Measurements from ENCODE around the gene RAPH1.
A peak's percentile ranks its signal among the peaks of the same experiment; 100 is the strongest.
"Not testable (repeated sequence)": the region's sequence is repeated elsewhere in the genome, so short reads cannot be mapped to it uniquely, and the experiment has no call there.

The RAPH1 gene

DNA sequence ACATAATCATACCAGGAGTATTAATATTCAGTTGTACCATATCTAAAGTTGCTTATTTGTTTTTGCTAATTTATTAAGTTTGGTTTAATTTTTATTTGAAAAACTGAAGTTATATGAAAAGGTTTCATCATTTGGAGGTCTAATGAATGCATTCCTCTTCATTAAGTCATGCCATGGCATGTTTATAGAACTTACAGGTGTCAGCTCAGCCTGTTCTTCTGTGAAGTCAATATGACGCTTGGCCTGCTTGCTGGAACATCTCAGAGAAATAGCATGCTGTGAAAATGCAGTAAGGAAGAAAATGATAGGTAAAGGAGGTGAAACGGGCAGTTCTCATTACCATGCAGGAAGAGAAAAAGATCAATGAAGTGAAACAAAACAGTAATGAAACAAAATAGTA, 58.2 kb downstream of the RAPH1 start:
- no peak for DNase-seq

- no peak for DNase-seq
These were observed 63.8 kb downstream of the RAPH1 start for GRCh38 chr2:203471323-203471722.

GRCh38 chr2:203470371-203470770, 64.7 kb downstream of the RAPH1 start:
- no peak for DNase-seq

GRCh38 chr2:203469546-203469945, 65.6 kb downstream of the RAPH1 start:
- no peak for DNase-seq

- DNase-seq = no peak
These were observed 71.8 kb downstream of the RAPH1 start for GRCh38 chr2:203463266-203463678.

DNA sequence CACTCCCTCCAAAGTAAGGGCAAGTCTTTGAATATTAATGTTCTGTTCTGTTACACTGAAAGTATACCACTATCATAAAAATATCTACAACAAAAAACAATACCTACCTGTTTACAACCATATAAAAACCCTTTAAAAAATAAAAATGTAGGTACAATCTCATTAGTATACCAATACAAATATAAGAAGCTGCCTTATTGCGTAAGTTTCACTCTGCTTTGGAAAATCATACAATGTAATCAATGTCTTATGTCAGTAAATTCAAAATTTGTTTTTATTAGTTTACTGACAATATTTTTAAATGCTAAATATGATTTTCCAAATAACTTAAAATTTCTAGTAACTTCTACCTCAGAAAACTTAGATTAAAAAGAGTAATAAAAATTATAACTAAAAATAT, 72.8 kb downstream of the RAPH1 start:
- no peak for DNase-seq

- no peak for DNase-seq
These were observed 73.4 kb downstream of the RAPH1 start for GRCh38 chr2:203461746-203462145.

- no peak for DNase-seq
These were observed 79.9 kb downstream of the RAPH1 start for GRCh38 chr2:203455209-203455608.

DNA sequence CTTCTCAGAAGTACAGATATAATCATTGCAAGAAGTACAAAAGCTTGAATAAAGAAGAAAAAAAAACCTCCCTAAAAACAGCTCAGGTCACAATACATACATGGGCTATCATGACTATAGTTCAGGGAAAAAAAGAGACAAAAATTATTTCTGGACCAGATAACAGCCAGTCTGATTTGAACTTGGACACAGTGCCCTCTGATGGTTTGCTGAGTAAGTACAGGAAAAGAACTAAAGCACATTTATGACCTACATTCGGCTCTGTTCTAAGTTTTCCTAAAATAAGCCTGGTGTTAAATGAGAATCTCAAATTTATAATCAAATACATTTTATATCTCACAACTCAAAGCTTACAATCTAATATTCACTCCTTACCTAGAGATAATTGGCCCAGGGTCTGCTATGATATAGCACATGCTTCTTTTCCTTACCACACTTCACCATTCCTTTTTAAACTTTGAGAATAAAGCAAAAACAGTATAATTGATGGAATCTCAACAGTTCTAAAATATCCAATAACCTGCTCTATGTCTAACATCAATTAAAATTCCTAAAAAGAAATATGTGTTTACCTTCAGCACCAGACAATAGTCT, 81.1 kb downstream of the RAPH1 start:
- DNase-seq = peak; percentile 44

- DNase-seq = peak; percentile 48
These were observed 83.4 kb downstream of the RAPH1 start for GRCh38 chr2:203451689-203452088.

GRCh38 chr2:203451011-203451410, 84.1 kb downstream of the RAPH1 start:
- no peak for DNase-seq

GRCh38 chr2:203450561-203450960, 84.5 kb downstream of the RAPH1 start:
- DNase-seq = no peak

- DNase-seq = no peak
These were observed 88.3 kb downstream of the RAPH1 start for GRCh38 chr2:203446780-203447179.

GRCh38 chr2:203446071-203446481, 89.0 kb downstream of the RAPH1 start:
- DNase-seq = peak; percentile 30

- no peak for DNase-seq
These were observed 90.4 kb downstream of the RAPH1 start for GRCh38 chr2:203444738-203445137.

DNA sequence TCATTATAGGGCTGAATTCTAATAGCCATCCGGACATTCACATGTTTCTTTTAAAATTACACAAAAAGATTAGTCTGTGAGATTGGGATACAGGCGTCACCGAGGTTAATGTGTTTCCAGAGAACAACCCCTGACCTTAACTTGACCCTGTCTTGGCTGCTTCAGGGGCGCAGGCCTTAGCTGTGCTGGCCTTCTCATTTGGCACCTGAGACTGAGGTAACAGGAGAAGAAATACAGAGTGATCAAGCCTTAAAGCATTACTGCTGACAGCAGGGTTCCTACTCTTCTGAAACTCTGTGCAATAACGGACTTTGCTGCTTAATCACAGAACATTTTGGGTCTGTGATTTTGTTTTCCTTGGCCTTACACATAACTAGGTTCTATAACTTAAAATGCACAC, 92.6 kb downstream of the RAPH1 start:
- no peak for DNase-seq

DNA sequence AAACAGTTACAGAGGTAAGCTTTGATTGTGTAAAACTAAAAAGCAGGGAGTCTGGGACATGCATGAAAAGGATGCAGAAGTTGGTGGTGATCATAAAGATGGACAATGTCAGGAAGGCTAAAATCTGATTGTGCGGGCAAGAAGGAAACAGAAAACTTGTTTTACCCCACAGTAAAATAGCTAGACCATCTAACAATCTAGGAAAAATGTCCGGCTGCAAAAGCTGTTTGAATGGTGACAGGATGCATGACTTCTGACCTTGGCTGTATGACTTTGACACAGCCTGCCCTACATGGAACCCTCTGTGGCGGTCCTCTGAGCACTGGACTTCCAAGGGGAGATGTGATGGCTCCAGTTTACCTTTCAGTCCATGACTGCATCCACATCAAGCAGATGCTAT, 93.6 kb downstream of the RAPH1 start:
- no peak for DNase-seq

DNA sequence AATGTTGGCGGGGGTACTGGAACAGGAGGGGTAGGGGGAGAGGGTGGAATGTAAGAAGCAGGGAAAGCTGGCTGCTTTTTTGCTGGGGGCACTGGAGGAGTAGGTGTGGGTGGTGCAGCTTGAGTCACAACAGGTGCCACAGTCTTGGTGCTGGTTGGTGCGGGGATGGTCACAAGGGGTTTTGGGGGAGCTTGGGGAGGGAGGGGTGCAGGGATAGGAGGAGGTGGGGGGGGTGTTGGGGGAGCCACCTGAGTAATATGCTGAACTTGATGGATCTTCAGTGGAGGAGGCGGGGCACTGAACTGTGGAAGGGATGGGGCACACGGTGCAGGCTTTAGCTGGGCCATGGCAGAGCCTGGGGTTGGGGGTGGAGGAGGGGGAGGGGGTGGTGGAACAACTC, 94.4 kb downstream of the RAPH1 start:
- no peak for DNase-seq

GRCh38 chr2:203438528-203438927, 96.6 kb downstream of the RAPH1 start:
- DNase-seq = peak; percentile 11

GRCh38 chr2:203437511-203437910, 97.6 kb downstream of the RAPH1 start:
- peak; percentile 57 for DNase-seq

DNA sequence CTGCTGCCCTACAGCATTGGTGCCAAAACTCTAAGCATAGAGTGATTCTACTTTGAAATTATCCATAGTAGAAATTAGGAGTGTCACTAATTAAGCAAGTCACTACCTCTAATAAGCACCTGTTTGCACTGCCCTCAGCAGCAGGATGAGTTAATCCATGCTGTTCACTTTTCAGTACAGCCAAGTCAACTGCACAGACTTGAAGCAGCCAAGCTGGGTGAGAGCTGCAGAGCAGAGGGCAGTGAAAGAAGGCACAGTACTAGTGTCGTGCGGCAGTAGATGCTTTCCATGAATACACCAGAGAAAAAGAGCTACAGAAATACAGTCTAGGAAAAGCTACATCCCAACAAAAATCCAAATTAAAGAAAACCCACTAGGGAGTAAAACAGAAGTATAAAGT, 98.6 kb downstream of the RAPH1 start:
- no peak for DNase-seq

DNA sequence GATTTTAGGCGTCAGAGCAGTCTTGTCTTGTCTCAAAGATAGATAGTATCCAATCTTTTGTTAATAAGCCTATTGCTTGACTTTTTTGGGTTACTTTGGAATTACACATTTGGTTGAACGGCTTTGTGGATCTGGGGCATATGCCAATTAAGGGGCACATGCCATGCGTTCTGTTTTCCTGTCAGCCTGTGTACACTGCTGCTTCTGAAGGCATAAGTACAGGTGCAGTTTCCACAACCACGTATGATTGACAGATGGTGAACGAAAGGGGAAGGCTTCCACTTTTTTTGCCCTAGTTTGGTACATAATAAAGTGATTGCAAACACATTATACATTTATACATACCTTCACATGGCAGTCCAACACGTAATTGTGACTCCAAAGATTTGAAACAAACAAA, 102.3 kb downstream of the RAPH1 start:
- DNase-seq = no peak

- no peak for DNase-seq
These were observed 103.5 kb downstream of the RAPH1 start for GRCh38 chr2:203431391-203432185.

GRCh38 chr2:203429643-203430042, 105.5 kb downstream of the RAPH1 start:
- DNase-seq = not testable (repeated sequence)

DNA sequence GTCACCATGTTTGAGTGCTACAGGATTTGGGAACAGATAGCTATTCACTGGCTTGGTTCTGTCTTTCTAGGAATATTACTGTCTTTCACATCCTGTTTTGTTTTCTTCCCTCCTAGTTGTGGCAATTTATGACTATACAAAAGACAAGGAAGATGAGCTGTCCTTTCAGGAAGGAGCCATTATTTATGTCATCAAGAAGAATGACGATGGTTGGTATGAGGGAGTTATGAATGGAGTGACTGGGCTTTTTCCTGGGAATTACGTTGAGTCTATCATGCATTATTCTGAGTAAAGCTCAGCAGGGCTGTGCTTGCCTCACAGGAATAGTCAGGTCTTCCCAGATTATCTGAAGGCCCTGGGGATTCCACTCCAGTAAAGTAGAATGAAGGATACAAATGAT, 108.0 kb downstream of the RAPH1 start:
- no peak for DNase-seq
